GM21367 (cell line): ENCODE measurements around the gene DDR2.
A peak's percentile ranks its signal among the peaks of the same experiment; 100 is the strongest.
"Not testable (repeated sequence)": the region's sequence is repeated elsewhere in the genome, so short reads cannot be mapped to it uniquely, and the experiment has no call there.

Experiments
- ATAC-seq: cut with Tn5 transposase; IDR thresholded peaks from one replicate; pipeline ENCODE4 v1.9.1; 2021; ENCODE audit not compliant: unreplicated experiment

DDR2 gene

DNA sequence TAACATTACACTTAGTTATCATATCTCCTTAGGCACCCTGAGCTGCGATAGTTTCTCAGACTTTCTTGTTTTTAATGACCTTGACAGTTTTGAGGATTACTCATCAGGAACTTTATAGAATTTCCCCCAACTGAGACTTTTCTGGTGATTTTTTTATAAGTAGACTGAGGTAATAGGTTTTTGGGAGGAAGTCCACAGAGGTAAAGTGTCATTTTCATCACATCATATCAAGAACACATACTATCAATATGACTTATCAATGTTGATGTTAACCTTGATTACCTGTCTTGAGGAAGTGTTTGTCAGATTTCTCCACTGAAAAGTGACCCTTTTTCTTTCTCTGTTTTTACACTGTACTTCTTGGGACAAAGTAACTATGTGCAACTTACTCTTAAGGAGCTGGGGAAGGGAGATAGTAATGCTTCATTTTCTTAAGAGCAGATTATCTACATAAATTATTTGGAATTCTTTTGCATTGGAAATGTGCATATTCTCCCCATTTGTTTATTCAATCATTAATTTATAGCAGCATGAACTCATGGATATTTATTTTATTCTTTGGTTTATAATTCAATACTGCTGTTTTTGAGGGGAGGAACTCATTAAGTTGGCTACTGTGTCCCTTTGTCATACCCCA lies 85.4 kb downstream of the DDR2 start:
- no peak for ATAC-seq

DNA sequence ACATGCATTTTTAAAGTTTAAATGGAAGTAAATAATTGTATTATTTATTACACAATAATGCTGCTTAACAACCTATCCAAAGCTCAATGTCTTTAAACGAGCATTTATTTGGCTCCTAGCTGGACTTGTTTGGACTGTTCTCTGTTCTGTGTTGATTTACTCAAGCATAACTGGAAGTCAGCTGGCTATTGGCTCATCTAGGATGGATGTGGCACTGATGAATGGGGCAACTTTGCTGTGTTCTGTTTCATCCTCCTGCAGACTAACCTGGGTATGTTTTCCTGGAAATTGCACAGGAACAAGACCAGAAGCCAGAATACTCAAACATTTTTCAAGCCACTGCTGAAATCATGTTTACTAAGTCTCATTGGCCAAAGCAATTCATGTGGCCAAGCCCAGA lies 87.4 kb downstream of the DDR2 start:
- ATAC-seq, result no peak

DNA sequence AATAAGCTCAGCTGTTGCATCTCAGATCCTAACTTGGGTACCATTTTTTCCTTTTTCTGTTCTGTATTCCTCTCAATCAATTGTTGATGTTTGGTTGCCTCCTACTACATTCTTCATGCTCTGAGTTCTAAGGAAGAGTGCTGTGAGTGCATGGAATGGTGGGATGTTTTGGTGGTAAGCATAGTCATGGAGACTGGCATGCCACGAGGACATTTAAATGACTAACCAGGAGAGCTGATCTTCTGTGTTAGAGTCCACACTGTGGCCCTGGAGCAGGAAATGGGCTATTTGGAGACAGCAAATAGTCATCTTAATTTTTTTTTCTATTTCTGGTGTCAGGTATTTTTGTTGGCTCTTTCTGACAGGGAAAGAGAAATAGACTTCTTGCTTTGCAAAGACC lies 88.7 kb downstream of the DDR2 start:
- no peak for ATAC-seq

GRCh38 chr1:162721471-162721870 lies 89.2 kb downstream of the DDR2 start:
- no peak for ATAC-seq

DNA sequence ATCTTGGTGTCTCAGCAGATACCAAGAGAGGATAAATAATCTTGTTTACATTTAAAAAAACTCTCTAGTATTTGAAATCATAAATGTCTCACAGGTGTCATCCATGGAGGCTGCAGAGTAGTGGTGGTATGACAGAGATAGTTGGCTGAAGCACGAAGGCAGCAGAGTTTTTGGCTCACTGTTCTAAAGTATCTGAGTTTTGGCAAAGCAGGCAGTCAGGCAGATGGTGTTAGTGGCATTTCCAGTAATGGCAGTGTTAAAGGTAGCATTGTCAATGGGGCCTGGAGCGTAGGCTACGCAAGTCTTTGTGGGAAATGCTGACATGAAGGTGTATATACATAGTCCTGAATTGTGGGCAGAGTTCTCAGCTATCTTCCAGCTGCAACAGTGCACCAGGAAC lies 89.8 kb downstream of the DDR2 start:
- no peak for ATAC-seq

DNA sequence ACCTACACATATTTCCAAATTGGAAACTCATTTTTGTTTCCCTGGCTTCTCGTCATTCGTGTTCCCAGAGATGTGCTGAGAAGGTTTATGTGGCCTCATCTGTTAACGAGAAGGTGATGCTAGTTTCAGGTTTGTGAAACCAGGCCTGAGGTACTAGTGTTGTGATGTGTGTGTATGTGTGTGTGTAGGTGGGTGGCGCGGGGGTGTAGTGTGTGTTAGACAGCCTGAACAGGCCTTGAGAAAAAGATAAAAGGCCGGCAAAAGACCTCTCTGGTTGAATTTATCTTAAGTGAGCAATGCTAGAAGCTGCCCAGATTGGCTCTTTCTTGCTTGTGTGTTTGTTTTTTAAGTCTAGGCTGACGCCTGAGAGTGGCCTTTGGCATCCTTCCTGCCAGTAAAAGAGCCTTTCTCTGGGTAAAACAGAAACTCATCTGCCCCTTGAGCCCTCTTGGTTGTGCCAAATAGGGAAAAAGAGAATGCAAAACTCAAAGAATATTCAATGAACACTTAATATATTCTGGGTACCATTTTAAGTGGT lies 92.4 kb downstream of the DDR2 start:
- ATAC-seq, result no peak

GRCh38 chr1:162725301-162725837 lies 93.1 kb downstream of the DDR2 start:
- no peak for ATAC-seq

- ATAC-seq, result no peak
Observed at GRCh38 chr1:162726555-162726954, 94.3 kb downstream of the DDR2 start.

GRCh38 chr1:162727493-162727892 lies 95.2 kb downstream of the DDR2 start:
- ATAC-seq, result not testable (repeated sequence)

DNA sequence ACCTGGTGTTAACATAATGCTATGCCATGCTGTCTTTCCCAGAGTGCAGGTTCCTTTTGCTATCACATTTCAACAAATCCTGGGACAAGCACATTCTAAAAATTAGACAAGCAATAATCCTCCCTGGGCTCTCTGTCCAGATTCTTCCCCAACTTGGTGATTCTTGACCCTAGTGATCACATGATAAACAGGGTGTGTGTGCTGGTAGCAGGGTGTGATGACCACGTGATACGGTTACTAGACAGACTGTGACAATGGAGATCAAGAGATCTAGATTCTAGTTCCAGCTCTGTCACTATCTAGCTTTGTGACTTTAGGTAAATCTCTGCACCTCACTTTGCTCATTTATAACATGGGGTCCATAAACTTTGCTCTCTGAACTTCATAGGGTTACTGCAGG lies 96.3 kb downstream of the DDR2 start:
- ATAC-seq, result no peak

GRCh38 chr1:162729195-162729774 lies 97.0 kb downstream of the DDR2 start:
- not testable (repeated sequence) for ATAC-seq

- ATAC-seq, result no peak
Observed at GRCh38 chr1:162732094-162732493, 99.8 kb downstream of the DDR2 start.

- no peak for ATAC-seq
Observed at GRCh38 chr1:162732566-162733335, 100.5 kb downstream of the DDR2 start.

- ATAC-seq, result no peak
Observed at GRCh38 chr1:162733336-162733590, 101.0 kb downstream of the DDR2 start.

GRCh38 chr1:162734047-162734446 lies 101.8 kb downstream of the DDR2 start:
- no peak for ATAC-seq

GRCh38 chr1:162736184-162736583 lies 103.9 kb downstream of the DDR2 start:
- ATAC-seq, result no peak

GRCh38 chr1:162736633-162737067 lies 104.4 kb downstream of the DDR2 start:
- ATAC-seq, result peak; percentile 80

- ATAC-seq, result no peak
Observed at GRCh38 chr1:162740755-162741154, 108.5 kb downstream of the DDR2 start.

DNA sequence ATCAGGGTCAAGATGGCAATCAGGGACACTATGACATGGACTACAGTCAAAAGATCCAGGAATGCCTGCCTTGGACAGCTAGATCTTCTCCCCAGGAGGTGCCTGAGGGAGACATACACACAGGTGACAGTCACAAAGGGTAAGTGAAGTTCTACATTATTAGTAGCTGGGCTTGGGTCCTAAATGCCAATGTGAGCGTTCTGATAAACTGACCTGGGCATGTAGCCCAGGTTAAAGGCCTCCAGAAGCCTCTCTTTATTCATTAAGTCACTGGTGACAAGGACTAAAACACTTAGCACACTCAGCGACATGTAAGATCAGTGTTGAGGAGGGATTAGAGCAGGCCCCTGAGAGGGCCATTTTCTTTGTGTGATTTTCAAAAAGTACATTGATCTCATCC lies 109.3 kb downstream of the DDR2 start:
- no peak for ATAC-seq

DNA sequence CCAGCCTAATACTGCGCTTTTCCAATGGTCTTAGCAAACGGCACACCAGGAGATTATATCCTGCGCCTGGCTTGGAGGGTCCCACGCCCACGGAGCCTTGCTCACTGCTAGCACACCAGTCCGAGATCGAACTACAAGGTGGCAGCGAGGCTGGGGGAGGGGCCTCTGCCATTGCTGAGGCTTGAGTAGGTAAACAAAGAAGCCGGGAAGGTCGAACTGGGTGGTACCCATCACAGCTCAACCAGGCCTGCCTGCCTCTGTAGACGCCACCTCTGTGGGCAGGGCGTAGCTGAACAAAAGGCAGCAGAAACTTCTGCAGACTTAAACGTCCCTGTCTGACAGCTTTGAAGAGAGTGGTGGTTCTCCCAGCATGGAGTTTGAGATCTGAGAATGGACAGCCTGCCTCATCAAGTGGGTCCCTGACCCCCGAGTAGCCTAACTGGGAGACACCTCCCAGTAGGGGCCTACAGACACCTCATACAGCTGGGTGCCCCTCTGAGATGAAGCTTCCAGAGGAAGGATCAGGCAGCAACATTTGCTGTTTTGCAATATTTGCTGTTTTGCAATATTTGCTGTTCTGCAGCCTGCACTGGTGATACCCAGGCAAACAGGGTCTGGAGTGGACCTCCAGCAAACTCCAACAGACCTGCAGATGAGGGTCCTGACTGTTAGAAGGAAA lies 114.1 kb downstream of the DDR2 start:
- ATAC-seq, result not testable (repeated sequence)

DNA sequence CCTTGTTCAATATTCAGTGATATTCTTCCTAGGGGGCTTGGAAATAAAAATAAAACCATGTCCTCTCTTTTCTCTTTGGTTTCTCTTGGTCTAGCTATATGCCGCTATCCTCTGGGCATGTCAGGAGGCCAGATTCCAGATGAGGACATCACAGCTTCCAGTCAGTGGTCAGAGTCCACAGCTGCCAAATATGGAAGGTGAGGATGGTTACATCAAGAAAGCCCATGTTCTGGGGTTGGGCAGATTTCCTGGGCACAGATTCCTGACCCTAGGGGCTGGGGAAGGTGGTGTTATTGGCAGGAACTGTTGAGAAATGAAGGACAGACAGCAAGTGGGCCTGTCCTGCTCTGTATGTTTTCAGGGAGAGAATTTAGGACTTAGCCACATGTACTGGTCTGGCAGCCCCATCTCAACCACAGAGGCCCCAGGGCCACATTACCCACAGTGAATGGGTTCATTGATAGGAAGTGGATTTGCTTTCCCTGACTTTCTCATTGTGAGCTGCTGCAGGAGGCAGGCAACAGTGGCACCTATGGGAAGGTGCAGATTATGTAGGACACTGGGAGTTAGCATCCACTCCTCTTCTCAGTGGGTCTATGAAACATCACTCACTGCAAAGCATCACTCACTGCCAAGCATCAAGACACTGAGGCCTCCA lies 120.9 kb downstream of the DDR2 start:
- no peak for ATAC-seq
